OCI-LY3 (cell line): Measurements from ENCODE around the gene FKBP4.

Experiments used
- H2AFZ ChIP-seq: fragments of 200-600, 300-600 bp; shearing (Covaris generic); 2 replicates; pipeline ENCODE4 v1.6.0; 2014; ENCODE audit warnings: antibody characterized with exemption, low read depth, low read length
- H3K27ac ChIP-seq: fragments of 200-600, 300-600 bp; sonication (generic); 2 replicates; pipeline ENCODE4 v1.5.1; 2014; ENCODE audit warnings: mild to moderate bottlenecking, low read length, moderate library complexity, mixed read lengths
- H3K27me3 ChIP-seq: fragments of 200-600, 300-600 bp; sonication (generic); 2 replicates; pipeline ENCODE4 v1.6.1; 2014; ENCODE audit warnings: low read depth, low read length, mixed read lengths
- H3K36me3 ChIP-seq: fragments of 200-600, 300-600 bp; sonication (generic); replicated peaks from 2 replicates; pipeline ENCODE3; 2014; ENCODE audit warnings: low read depth, low read length, mixed read lengths
- H3K4me1 ChIP-seq: fragments of 300-600, 200-600 bp; sonication (generic); 2 replicates; pipeline ENCODE4 v1.6.1; 2014; ENCODE audit warnings: low read length, mixed read lengths
- H3K4me2 ChIP-seq: fragments of 200-600, 300-600 bp; sonication (generic); 2 replicates; pipeline ENCODE4 v1.6.1; 2014; ENCODE audit warnings: low read length, mixed read lengths
- H3K4me3 ChIP-seq: fragments of 300-600, 200-600 bp; sonication (generic); 2 replicates; pipeline ENCODE4 v1.5.1; 2014; ENCODE audit warnings: antibody characterized with exemption, mild to moderate bottlenecking, low read length, moderate library complexity
- H3K79me2 ChIP-seq: fragments of 300-600, 200-600 bp; shearing (Covaris generic); 2 replicates; pipeline ENCODE4 v1.6.1; 2014; ENCODE audit warnings: mild to moderate bottlenecking, low read length, mixed read lengths
- H3K9ac ChIP-seq: fragments of 300-600, 200-600 bp; shearing (Covaris generic); 2 replicates; pipeline ENCODE4 v1.6.0; 2014; ENCODE audit warnings: mild to moderate bottlenecking, low read length, moderate library complexity
- H3K9me3 ChIP-seq: fragments of 200-600, 300-600 bp; shearing (Covaris generic); 2 replicates; pipeline ENCODE4 v1.6.1; 2014; ENCODE audit warnings: low read length, mixed read lengths; ENCODE audit not compliant: insufficient read depth
- H4K20me1 ChIP-seq: fragments of 200-600, 300-600 bp; sonication (generic); 2 replicates; pipeline ENCODE4 v1.6.1; 2016; ENCODE audit warnings: low read length, mixed read lengths; ENCODE audit not compliant: insufficient read depth
- EZH2phosphoT487 ChIP-seq: fragments of 200-600 bp; shearing (Covaris generic); IDR thresholded peaks from 2 replicates; pipeline ENCODE4 v1.6.1; 2018; ENCODE audit warnings: antibody characterized with exemption, mixed run types, low read depth
- TF ChIP-seq, protein P1 (sequence below): fragments of 200-600, 300-600 bp; sonication (generic); IDR thresholded peaks from 2 replicates; pipeline ENCODE4 v1.5.1; 2014; ENCODE audit warnings: antibody characterized with exemption, low read length, low read depth

Gene FKBP4

DNA sequence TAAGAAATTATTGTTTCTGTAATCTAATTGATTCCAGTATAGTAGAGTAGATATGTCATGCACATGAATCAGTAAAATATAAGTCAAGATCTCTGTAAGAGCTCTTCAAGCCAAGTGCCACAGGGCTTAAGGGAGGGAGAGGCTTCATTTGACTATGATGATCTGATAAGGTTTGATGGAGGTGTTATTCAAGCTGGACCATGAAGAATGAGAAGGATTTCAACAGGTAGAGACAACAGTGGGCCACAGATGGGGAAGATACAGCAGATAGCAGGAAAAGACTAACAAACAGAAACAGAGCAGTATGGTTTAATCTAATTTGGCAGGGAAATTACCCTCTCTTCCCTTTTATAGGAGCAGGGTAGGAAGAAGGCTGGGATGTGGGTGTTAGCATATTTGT is 40.6 kb upstream of the FKBP4 start:
- Histone ChIP-seq H3K4me3 (no peak overlapping the region), H3K9me3 (no peaks in the 10 kb centered on the region), H3K27ac (no peak overlapping the region), H3K4me1 (no peaks in the 10 kb centered on the region), H3K27me3 (peaks cover 19% of the 10 kb centered on the region), H3K4me2 (no peak overlapping the region), H4K20me1 (no peaks in the 10 kb centered on the region), H3K9ac (no peak overlapping the region), H3K36me3 (no peaks in the 10 kb centered on the region), H2AFZ (no peak overlapping the region), H3K79me2 (no peaks in the 10 kb centered on the region)
- TF ChIP-seq EZH2phosphoT487 = no peak
- TF ChIP-seq, protein P1, sequence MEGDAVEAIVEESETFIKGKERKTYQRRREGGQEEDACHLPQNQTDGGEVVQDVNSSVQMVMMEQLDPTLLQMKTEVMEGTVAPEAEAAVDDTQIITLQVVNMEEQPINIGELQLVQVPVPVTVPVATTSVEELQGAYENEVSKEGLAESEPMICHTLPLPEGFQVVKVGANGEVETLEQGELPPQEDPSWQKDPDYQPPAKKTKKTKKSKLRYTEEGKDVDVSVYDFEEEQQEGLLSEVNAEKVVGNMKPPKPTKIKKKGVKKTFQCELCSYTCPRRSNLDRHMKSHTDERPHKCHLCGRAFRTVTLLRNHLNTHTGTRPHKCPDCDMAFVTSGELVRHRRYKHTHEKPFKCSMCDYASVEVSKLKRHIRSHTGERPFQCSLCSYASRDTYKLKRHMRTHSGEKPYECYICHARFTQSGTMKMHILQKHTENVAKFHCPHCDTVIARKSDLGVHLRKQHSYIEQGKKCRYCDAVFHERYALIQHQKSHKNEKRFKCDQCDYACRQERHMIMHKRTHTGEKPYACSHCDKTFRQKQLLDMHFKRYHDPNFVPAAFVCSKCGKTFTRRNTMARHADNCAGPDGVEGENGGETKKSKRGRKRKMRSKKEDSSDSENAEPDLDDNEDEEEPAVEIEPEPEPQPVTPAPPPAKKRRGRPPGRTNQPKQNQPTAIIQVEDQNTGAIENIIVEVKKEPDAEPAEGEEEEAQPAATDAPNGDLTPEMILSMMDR = no peak

DNA sequence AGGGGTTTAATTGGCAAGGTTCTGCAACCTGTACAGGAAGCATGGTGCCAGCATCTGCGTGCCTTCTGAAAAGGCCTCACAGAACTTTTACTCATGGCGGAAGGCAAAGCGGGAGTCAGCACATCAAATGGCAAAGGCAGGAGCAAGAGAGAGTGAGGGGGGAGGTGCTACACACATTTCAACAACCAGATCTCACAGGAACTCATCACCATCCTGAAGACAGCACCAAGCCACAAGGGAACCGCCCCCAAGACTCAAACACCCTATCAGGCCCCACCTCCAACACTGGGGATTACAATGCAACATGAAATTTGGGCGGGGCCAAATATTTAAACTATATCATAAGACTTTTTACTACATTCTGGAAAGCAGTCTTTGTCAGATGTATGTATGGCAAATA is 38.0 kb upstream of the FKBP4 start:
- peaks cover 29% of the 10 kb centered on the region for H3K27me3 ChIP-seq
- no peak overlapping the region for H3K9ac ChIP-seq
- no peaks in the 10 kb centered on the region for H3K4me1 ChIP-seq
- H4K20me1 ChIP-seq = no peaks in the 10 kb centered on the region
- no peak overlapping the region for H3K27ac ChIP-seq
- TF ChIP-seq, protein P1 = no peak
- no peak for TF ChIP-seq EZH2phosphoT487
- no peaks in the 10 kb centered on the region for H3K36me3 ChIP-seq
- H3K4me3 ChIP-seq = no peak overlapping the region
- H3K9me3 ChIP-seq = no peaks in the 10 kb centered on the region
- no peaks in the 10 kb centered on the region for H3K79me2 ChIP-seq
- H3K4me2 ChIP-seq = no peak overlapping the region
- no peak overlapping the region for H2AFZ ChIP-seq

DNA sequence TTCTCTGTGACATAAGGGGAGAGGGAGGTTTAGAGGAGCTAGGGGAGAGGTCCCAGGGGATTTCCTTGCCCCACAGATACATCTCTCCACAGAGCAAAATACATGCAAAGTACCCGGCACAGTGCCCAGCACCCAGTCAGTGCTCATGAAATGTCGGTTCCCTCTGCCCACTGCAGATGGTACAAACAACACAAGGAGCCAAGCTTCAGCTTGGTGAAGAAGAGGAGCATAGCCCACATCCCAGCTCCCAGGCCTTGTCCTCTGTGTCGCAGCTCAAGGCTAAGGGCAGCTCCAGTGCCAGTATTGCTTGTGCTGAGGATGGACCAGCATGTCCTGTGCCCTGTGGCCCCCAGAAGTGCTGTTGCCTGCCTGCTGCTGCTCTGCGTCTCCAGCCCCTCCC is 35.0 kb upstream of the FKBP4 start:
- Histone ChIP-seq H3K9me3 (no peaks in the 10 kb centered on the region), H3K4me3 (no peak overlapping the region), H3K79me2 (no peaks in the 10 kb centered on the region), H3K36me3 (no peaks in the 10 kb centered on the region), H2AFZ (no peak overlapping the region), H3K9ac (no peak overlapping the region), H3K27me3 (peaks cover 41% of the 10 kb centered on the region), H3K4me1 (no peaks in the 10 kb centered on the region), H3K27ac (no peak overlapping the region), H4K20me1 (no peaks in the 10 kb centered on the region), H3K4me2 (no peak overlapping the region)
- TF ChIP-seq, protein P1 = no peak
- no peak for TF ChIP-seq EZH2phosphoT487

- no peak for TF ChIP-seq EZH2phosphoT487
- TF ChIP-seq, protein P1 = no peak
- Histone ChIP-seq H2AFZ (no peak overlapping the region), H3K36me3 (no peaks in the 10 kb centered on the region), H3K4me2 (no peak overlapping the region), H3K27me3 (peaks cover 26% of the 10 kb centered on the region), H3K9ac (no peak overlapping the region), H3K79me2 (no peaks in the 10 kb centered on the region), H4K20me1 (no peaks in the 10 kb centered on the region), H3K4me1 (no peaks in the 10 kb centered on the region), H3K27ac (no peak overlapping the region), H3K4me3 (no peak overlapping the region), H3K9me3 (no peaks in the 10 kb centered on the region)
Observed at GRCh38 chr12:2764398-2764797, 30.4 kb upstream of the FKBP4 start.
